ENCODE data around the gene PLAGL1. TPM values are rescaled to one million over a fixed set of nuclear protein-coding genes. Genes with fewer than 3 reads are reported as not detected.

Gene PLAGL1
- total RNA-seq, 2 experiments from 2014 or later = 1.0 to 1.1 TPM

- ATAC-seq (ENCODE audit: poor library complexity) (no peak), DNase-seq (no peak)
- Histone ChIP-seq H3K4me1 (ENCODE audit: insufficient read depth, low read length) (no peaks in the 10 kb centered on the region), H3K4me3 (ENCODE audit: low read length) (no peak overlapping the region), H3K9me3 (ENCODE audit: control insufficient read depth in 1 of 2, insufficient read depth in 1 of 2, low read length in 2 of 2) (no peaks in the 10 kb centered on the region), H3K27me3 (ENCODE audit: control insufficient read depth in 1 of 2, insufficient read depth in 2 of 2, low read length in 2 of 2) (no peaks in the 10 kb centered on the region), H3K36me3 (ENCODE audit: insufficient read depth, low read length) (no peaks in the 10 kb centered on the region), H3K27ac (ENCODE audit: low read depth in 1 of 2, low read length in 2 of 2) (no peak overlapping the region)
- no peak overlapping the region for H3K4me3 Mint-ChIP-seq
- intact Hi-C loops (cut with DNase I, micrococcal nuclease) = no loop called here
- H3K4me1 Mint-ChIP-seq (ENCODE audit: low read depth) = no peaks in the 10 kb centered on the region
- CTCF ChIA-PET = no interaction called here
- POLR2A ChIA-PET = no interaction called here
- H3K27me3 Mint-ChIP-seq = no peaks in the 10 kb centered on the region
- no peaks in the 10 kb centered on the region for H3K36me3 Mint-ChIP-seq (ENCODE audit: low read depth)
- no peak overlapping the region for H3K27ac Mint-ChIP-seq
- TF ChIP-seq CTCF (IDR thresholded peaks at IDR 0.05) = no peak
- no peaks in the 10 kb centered on the region for H3K9me3 Mint-ChIP-seq
Measured at GRCh38 chr6:143900358-143900757, 107.7 kb downstream of the PLAGL1 start.

DNA sequence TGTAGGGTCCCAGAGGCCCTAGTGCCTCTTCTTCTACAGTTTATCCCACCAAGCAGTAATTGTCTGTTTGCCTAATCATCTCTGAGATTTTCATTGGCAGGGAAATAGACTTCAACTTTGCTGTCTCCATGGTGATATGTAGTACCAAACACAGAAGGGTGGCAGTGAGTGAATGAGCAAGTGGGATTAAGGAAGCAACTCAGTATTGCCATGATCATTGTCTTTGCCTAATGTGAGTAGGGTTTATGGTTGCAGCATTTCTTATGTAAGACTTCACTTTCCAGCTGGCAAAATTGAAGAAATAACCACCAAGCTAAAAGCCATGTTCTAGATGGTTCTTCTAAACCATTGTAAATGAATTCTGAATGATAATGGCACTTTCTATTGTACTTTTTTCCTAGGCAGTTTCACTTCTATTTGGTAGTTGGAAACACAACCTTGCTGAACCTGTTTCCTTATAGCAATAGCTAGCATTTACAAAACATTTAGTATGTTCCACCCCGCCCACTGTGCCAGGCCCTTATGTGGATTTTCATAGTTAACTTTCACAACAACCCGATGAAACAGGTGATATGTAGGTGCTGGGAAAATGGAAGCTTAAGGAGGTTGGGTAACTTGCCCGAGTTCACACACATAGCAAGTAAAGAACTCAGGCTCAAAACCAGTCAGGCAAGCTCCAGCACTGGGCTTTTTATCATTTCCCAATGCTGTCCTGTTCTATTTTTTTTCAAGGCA, 111.8 kb downstream of the PLAGL1 start:
- POLR2A ChIA-PET = no interaction called here
- intact Hi-C loops (cut with DNase I, micrococcal nuclease) = no loop called here
- ATAC-seq (ENCODE audit: poor library complexity) (no peak), DNase-seq (no peak)
- Mint-ChIP-seq H3K27me3 (no peaks in the 10 kb centered on the region), H3K4me1 (ENCODE audit: low read depth) (no peaks in the 10 kb centered on the region), H3K27ac (no peak overlapping the region), H3K36me3 (ENCODE audit: low read depth) (no peaks in the 10 kb centered on the region), H3K4me3 (no peak overlapping the region), H3K9me3 (no peaks in the 10 kb centered on the region)
- Histone ChIP-seq H3K9me3 (ENCODE audit: control insufficient read depth in 1 of 2, insufficient read depth in 1 of 2, low read length in 2 of 2) (no peaks in the 10 kb centered on the region), H3K4me3 (ENCODE audit: low read length) (no peak overlapping the region), H3K27ac (ENCODE audit: low read depth in 1 of 2, low read length in 2 of 2) (no peak overlapping the region), H3K27me3 (ENCODE audit: control insufficient read depth in 1 of 2, insufficient read depth in 2 of 2, low read length in 2 of 2) (no peaks in the 10 kb centered on the region), H3K4me1 (ENCODE audit: insufficient read depth, low read length) (no peaks in the 10 kb centered on the region), H3K36me3 (ENCODE audit: insufficient read depth, low read length) (no peaks in the 10 kb centered on the region)
- TF ChIP-seq CTCF (IDR thresholded peaks at IDR 0.05) = no peak
- CTCF ChIA-PET = no interaction called here

GRCh38 chr6:143894655-143895054, 113.4 kb downstream of the PLAGL1 start:
- H3K9me3 Mint-ChIP-seq = no peaks in the 10 kb centered on the region
- Histone ChIP-seq H3K9me3 (ENCODE audit: control insufficient read depth in 1 of 2, insufficient read depth in 1 of 2, low read length in 2 of 2) (no peaks in the 10 kb centered on the region), H3K27me3 (ENCODE audit: control insufficient read depth in 1 of 2, insufficient read depth in 2 of 2, low read length in 2 of 2) (no peaks in the 10 kb centered on the region), H3K36me3 (ENCODE audit: insufficient read depth, low read length) (no peaks in the 10 kb centered on the region), H3K4me1 (ENCODE audit: insufficient read depth, low read length) (no peaks in the 10 kb centered on the region), H3K4me3 (ENCODE audit: low read length) (no peak overlapping the region), H3K27ac (ENCODE audit: low read depth in 1 of 2, low read length in 2 of 2) (no peak overlapping the region)
- intact Hi-C loops (cut with DNase I, micrococcal nuclease) = no loop called here
- no peaks in the 10 kb centered on the region for H3K36me3 Mint-ChIP-seq (ENCODE audit: low read depth)
- H3K4me1 Mint-ChIP-seq (ENCODE audit: low read depth) = no peaks in the 10 kb centered on the region
- POLR2A ChIA-PET = no interaction called here
- ATAC-seq (ENCODE audit: poor library complexity) (no peak), DNase-seq (no peak)
- CTCF ChIA-PET = no interaction called here
- TF ChIP-seq CTCF (IDR thresholded peaks at IDR 0.05) = no peak
- H3K27ac Mint-ChIP-seq = no peak overlapping the region
- no peaks in the 10 kb centered on the region for H3K27me3 Mint-ChIP-seq
- H3K4me3 Mint-ChIP-seq = no peak overlapping the region

Other genes with a start within 250 kb of the PLAGL1 start
- 10 to 100 TPM; 27.0 to 28.5 TPM for gene LTV1, start 164.9 kb downstream of the PLAGL1 start, total RNA-seq
- not detected for gene ZC2HC1B, start 143.8 kb downstream of the PLAGL1 start, total RNA-seq
- gene SF3B5, start 87.3 kb upstream of the PLAGL1 start, total RNA-seq = 100 to 1,000 TPM; 113 to 124 TPM
- gene STX11, start 142.3 kb upstream of the PLAGL1 start, total RNA-seq = 10 to 100 TPM; 16.1 to 16.8 TPM

All from CD4-positive, alpha-beta T cell (primary cell).